GM12864 (cell line): ENCODE data around the gene F7.
"Not testable (repeated sequence)": the region's sequence is repeated elsewhere in the genome, so short reads cannot be mapped to it uniquely, and the experiment has no call there.

Source experiments
- DNase-seq: peaks from one replicate; pipeline ENCODE4 v3.0.0-alpha.2; 2011; ENCODE audit warnings: low read depth
- H3K4me3 ChIP-seq: 2 replicates; pipeline ENCODE4 v1.5.1; 2011; ENCODE audit warnings: mild to moderate bottlenecking, low read depth, low read length, control low read depth
- CTCF ChIP-seq: IDR thresholded peaks from 2 replicates; pipeline ENCODE4 v1.5.1; 2011; ENCODE audit warnings: low read depth, mild to moderate bottlenecking, moderate library complexity, low read length, control low read depth, inconsistent platforms; ENCODE audit errors: missing control alignments

The F7 gene

GRCh38 chr13:113159701-113160100 lies 54.1 kb downstream of the F7 start:
- DNase-seq = no peak
- no peak overlapping the region for H3K4me3 ChIP-seq
- no peak for TF ChIP-seq CTCF

- no peak for DNase-seq
- TF ChIP-seq CTCF = no peak
- no peak overlapping the region for H3K4me3 ChIP-seq
These were observed 55.4 kb downstream of the F7 start for GRCh38 chr13:113160983-113161382.

- TF ChIP-seq CTCF = no peak
- DNase-seq = no peak
These were observed 55.8 kb downstream of the F7 start for GRCh38 chr13:113161433-113161832.

GRCh38 chr13:113161975-113162374 lies 56.4 kb downstream of the F7 start:
- H3K4me3 ChIP-seq, DNase-seq: not testable (repeated sequence)

More at GRCh38 chr13:113161433-113161832, 55.8 kb downstream of the F7 start:
- no peak overlapping the region for H3K4me3 ChIP-seq

- H3K4me3 ChIP-seq = no peak overlapping the region
- no peak for DNase-seq
- TF ChIP-seq CTCF = no peak
These were observed 57.4 kb downstream of the F7 start for GRCh38 chr13:113162783-113163685.

GRCh38 chr13:113164492-113164891 lies 58.9 kb downstream of the F7 start:
- no peak for DNase-seq
- no peak for TF ChIP-seq CTCF
- no peak overlapping the region for H3K4me3 ChIP-seq

GRCh38 chr13:113166266-113166665 lies 60.7 kb downstream of the F7 start:
- DNase-seq = no peak

More at GRCh38 chr13:113166266-113166665, 60.7 kb downstream of the F7 start:
- H3K4me3 ChIP-seq = no peak overlapping the region
- TF ChIP-seq CTCF = no peak
